ENCODE results near the gene NUCKS1.
"Not testable (repeated sequence)": the region's sequence is repeated elsewhere in the genome, so short reads cannot be mapped to it uniquely, and the experiment has no call there.

The NUCKS1 gene

GRCh38 chr1:205726619-205727125 lies 23.3 kb downstream of the NUCKS1 start:
- no peak for DNase-seq

DNA sequence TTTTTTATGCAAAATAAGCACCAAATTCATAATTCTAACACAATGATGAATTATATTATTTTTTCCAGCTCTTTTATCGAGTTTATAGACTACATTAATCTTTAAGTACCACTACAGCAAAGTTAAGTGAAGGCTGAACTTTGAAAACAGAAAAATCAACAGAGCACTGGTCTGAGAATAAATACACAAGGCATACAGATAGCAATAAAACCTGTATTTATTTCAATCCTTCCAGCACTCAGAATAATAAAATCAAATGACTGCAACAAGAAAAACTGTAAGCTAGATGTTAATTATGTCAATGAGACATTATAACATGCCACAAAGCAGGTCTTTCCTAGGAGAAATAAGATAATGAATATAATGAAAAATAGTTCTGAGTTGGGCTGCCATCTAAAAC lies 24.5 kb downstream of the NUCKS1 start:
- no peak for DNase-seq

DNA sequence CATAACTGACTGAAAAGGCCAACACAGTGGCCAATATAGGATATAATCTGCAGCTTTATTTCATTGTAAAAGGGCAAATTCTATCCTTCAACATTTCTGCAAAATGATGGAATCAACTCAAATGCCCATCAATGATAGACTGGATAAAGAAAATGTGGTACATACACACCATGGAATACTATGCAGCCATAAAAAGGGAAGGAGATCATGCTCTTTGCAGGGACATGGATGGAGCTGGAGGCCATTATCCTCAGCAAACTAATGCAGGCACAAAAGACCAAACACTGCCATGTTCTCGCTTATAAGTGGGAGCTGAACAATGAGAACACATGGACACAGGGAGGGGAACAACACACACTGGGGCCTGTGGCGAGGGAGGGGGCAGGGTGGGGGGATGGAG lies 29.2 kb downstream of the NUCKS1 start:
- DNase-seq: not testable (repeated sequence)

- DNase-seq: no peak
Observed at GRCh38 chr1:205719762-205720161, 30.2 kb downstream of the NUCKS1 start.

- no peak for DNase-seq
Observed at GRCh38 chr1:205719015-205719414, 31.0 kb downstream of the NUCKS1 start.

- DNase-seq: no peak
Observed at GRCh38 chr1:205716371-205717132, 33.4 kb downstream of the NUCKS1 start.

GRCh38 chr1:205715628-205716027 lies 34.4 kb downstream of the NUCKS1 start:
- no peak for DNase-seq

GRCh38 chr1:205714906-205715246 lies 35.1 kb downstream of the NUCKS1 start:
- no peak for DNase-seq

DNA sequence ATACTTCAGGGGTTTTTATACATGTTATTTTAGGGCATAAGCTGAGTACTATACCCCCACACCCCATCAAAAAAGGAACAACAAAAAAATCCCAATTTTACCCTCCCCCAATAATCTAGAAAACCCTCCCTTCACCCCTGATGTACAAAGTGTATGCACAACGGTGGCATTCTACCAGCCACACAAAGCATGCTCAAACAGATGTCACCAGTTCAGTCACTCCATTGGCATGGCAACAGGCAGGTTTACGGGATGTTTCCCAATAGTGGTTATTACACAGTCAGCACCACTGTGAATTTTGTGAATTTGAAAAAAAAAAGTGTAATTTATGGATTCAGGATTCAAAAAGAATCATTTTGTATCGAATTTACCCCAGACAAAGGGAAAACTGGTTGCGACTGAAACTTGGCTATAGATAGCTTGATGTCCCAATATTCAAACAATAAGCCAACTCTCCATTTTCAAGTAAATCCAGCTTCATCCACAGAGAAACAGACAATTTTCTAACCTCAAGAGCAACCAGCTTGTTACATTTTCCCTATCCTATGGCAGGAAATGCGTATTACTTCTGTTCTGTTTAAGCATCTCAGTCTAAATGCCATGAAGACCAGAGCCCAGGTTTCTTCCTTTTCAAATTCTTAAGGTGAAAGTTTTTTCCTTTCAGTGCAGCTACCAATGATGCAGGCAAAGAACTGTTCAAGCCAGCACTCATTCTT lies 35.6 kb downstream of the NUCKS1 start:
- DNase-seq: no peak

GRCh38 chr1:205711105-205712048 lies 38.6 kb downstream of the NUCKS1 start:
- DNase-seq: peak; percentile 58

DNA sequence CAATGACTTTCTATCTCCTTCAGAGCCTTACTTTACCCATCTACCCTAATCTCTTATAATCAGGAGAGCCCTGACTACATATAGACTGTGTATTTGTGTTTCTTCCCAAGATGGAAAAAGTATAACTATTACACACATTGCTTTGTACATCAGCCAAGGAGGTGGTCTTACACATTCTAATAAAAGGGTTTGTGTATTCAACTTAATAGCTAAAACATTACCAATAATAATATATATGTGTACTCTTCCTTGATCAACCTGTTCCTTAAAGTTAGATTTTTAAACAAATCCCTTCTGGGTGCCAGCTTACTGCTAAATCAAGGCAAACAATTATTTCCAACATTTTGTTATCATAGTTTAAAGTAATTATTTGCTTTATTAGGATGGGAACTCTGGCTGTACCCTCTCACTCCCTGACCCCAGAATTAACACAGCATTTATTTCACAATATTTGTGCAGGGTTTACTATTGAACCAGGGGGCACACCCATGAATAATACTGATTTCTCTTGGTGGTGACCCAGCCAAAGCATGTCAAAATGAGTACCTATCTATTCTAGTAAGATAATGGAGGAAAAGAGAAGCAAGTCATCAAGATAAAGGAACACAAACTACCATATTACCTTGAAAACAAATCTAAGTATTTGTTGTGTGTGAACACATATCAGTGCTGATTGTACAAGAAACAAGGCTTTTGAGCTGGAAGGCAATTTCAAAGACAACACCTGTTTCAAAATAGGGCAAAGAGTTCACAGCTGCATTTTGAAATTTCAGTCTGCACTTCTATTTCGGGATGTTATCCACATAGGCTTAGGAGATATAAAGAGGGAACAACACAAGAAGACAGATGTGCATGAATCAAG lies 39.5 kb downstream of the NUCKS1 start:
- no peak for DNase-seq

DNA sequence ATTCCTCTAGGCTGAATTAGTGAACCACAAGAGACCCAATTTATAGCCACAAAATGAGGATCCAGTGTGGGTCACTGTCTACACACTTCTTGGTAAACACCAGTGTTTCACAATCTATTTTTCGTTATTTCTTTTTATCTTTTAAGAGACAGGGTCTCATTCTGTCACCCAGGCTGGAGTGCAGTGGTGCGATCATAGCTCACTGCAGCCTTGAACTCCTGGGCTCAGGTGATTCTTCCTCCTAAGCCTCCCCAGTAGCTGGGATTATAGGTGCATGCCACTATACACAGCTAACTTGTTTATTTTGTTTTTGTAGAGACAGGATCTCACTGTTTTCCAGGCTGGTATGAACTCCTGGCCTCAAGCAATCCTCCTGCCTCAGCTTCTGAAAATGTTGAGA lies 40.3 kb downstream of the NUCKS1 start:
- no peak for DNase-seq

DNA sequence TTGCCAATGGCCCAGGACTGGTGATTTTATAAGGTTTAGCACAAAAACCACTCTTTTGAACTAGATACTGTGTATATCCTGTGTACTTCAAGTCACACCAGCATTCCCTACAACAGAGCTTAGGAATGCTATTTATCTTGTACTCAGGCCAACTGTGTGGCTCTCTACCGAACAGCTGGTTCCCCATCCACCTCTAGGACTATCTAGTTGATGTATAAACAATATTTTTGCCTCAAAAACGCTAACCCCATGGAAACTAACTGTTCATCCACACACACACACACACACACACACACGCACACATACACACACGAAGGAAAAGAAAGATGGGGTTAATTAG lies 41.0 kb downstream of the NUCKS1 start:
- DNase-seq: no peak

- DNase-seq: no peak
Observed at GRCh38 chr1:205706601-205707502, 43.1 kb downstream of the NUCKS1 start.

- no peak for DNase-seq
Observed at GRCh38 chr1:205704903-205705302, 45.1 kb downstream of the NUCKS1 start.

- no peak for DNase-seq
Observed at GRCh38 chr1:205703072-205703471, 46.9 kb downstream of the NUCKS1 start.

DNA sequence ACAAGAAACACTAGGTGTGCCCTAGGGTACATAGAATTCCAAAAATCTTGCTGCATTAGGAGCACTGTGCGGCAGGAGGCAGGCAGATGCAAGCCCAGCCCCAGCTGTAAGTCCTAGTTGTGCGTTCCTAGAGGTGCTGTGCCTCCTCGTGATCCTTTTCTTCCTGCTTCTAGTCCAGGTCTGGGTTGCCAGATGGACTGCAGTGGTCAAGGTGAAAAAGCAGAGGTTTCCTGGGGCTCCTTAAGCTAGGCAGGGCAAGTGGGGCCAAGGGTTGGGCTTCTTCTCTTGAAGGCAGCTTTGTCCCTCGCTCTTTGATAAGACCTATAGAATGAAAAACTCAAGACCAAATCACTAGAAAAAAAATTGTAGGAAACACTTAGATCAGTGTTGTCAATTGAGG lies 48.1 kb downstream of the NUCKS1 start:
- no peak for DNase-seq

DNA sequence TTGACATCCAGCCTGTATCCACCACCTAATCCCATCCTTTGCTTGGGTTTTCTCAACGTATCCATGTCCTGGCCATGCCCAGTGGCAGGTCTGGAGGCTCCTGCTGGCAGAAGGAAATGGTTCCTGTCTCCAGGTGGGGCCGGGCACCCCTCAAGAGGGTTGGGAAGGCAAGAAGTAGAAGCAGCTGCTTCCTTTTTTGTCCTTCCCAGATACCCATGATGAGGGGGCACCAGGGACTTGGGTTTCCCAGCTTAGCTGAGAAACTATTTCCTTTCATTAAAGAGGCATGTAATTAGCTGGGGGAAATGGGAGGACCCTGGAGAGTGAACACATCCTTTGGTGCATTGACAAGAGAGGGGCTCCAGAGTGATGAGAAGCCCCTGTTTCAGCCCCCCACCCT lies 48.6 kb downstream of the NUCKS1 start:
- no peak for DNase-seq

DNA sequence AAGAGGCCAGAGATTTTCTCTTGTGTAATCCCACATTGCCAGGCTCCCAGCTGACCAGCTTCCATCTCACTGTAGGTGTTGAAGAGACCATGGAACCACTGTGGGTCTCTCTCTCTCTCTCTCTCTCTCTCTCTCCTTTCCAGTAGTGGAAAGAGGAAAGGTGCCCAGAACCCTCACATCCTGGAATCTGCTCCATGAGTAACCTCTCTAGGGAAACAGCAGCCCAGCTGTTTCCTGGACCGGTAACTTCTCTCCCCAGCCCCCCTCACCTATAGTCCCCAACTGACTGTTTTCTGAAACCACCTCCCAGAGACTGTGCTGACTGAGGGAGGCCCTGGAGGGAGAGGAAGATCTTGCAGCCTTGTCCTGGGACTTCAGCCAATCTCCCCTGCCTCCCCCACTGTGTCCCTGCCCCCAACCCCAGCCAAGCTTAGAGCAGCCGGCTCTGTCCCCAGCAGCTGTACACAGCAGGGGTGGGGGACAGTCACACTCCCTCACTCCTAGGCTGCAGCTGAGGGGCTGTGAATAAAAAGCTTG lies 49.0 kb downstream of the NUCKS1 start:
- DNase-seq: no peak

DNA sequence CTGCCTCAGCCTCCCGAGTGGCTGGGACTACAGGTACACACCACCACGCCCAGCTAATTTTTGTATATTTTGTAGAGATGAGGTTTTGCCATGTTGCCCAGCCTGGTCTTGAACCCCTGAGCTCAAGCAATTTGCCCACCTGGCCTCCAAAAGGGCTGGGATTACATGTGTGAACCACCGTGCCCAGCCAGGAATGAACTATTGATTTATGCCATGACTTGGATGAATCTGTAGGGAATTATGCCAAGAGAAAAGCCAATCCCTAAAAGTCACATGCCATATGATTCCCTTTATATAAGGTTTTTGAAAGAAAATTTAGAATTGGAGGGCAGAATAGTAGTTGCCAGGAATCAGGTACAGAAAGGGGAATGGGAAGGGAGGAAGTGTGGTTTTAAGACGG lies 50.6 kb downstream of the NUCKS1 start:
- no peak for DNase-seq

GRCh38 chr1:205698921-205699320 lies 51.1 kb downstream of the NUCKS1 start:
- no peak for DNase-seq

Measured in activated naive CD4-positive, alpha-beta T cell treated with anti-CD3 and anti-CD28 coated beads, Interleukin-2, amount 50 U/mL, for 16 hours (primary cell).